ENCODE data around the gene B3GALNT2.

The B3GALNT2 gene

GRCh38 chr1:235454021-235454420, 50.2 kb downstream of the B3GALNT2 start:
- no peak for DNase-seq (ENCODE audit: low read depth, low spot score)

GRCh38 chr1:235450886-235451483, 53.3 kb downstream of the B3GALNT2 start:
- peak; percentile 15 for DNase-seq (ENCODE audit: low read depth, low spot score)

GRCh38 chr1:235450433-235450832, 53.8 kb downstream of the B3GALNT2 start:
- DNase-seq (ENCODE audit: low read depth, low spot score) = no peak

GRCh38 chr1:235448616-235449015, 55.6 kb downstream of the B3GALNT2 start:
- DNase-seq (ENCODE audit: low read depth, low spot score) = no peak

GRCh38 chr1:235442788-235443429, 61.3 kb downstream of the B3GALNT2 start:
- DNase-seq (ENCODE audit: low read depth, low spot score) = peak; percentile 67

- DNase-seq (ENCODE audit: low read depth, low spot score) = no peak
Measured at GRCh38 chr1:235441159-235441685, 63.0 kb downstream of the B3GALNT2 start.

GRCh38 chr1:235434001-235434400, 70.3 kb downstream of the B3GALNT2 start:
- DNase-seq (ENCODE audit: low read depth, low spot score) = no peak

GRCh38 chr1:235430991-235431390, 73.3 kb downstream of the B3GALNT2 start:
- peak; percentile 69 for DNase-seq (ENCODE audit: low read depth, low spot score)

- DNase-seq (ENCODE audit: low read depth, low spot score) = no peak
Measured at GRCh38 chr1:235429143-235429542, 75.1 kb downstream of the B3GALNT2 start.

- no peak for DNase-seq (ENCODE audit: low read depth, low spot score)
Measured at GRCh38 chr1:235427447-235427846, 76.8 kb downstream of the B3GALNT2 start.

GRCh38 chr1:235426680-235427079, 77.6 kb downstream of the B3GALNT2 start:
- DNase-seq (ENCODE audit: low read depth, low spot score) = no peak

- DNase-seq (ENCODE audit: low read depth, low spot score) = no peak
Measured at GRCh38 chr1:235426143-235426542, 78.1 kb downstream of the B3GALNT2 start.

- no peak for DNase-seq (ENCODE audit: low read depth, low spot score)
Measured at GRCh38 chr1:235425357-235425756, 78.9 kb downstream of the B3GALNT2 start.

- no peak for DNase-seq (ENCODE audit: low read depth, low spot score)
Measured at GRCh38 chr1:235424092-235424491, 80.2 kb downstream of the B3GALNT2 start.

GRCh38 chr1:235423214-235423652, 81.0 kb downstream of the B3GALNT2 start:
- no peak for DNase-seq (ENCODE audit: low read depth, low spot score)

GRCh38 chr1:235421751-235422150, 82.5 kb downstream of the B3GALNT2 start:
- DNase-seq (ENCODE audit: low read depth, low spot score) = no peak

- peak; percentile 92 for DNase-seq (ENCODE audit: low read depth, low spot score)
Measured at GRCh38 chr1:235417086-235417697, 87.1 kb downstream of the B3GALNT2 start.

- DNase-seq (ENCODE audit: low read depth, low spot score) = peak; percentile 49
Measured at GRCh38 chr1:235416662-235417049, 87.6 kb downstream of the B3GALNT2 start.

GRCh38 chr1:235415008-235415904, 89.0 kb downstream of the B3GALNT2 start:
- DNase-seq (ENCODE audit: low read depth, low spot score) = peak; percentile 85

GRCh38 chr1:235411489-235412486, 92.5 kb downstream of the B3GALNT2 start:
- DNase-seq (ENCODE audit: low read depth, low spot score) = no peak
